Ovary (tissue), 3 donors: Measurements from ENCODE around the gene FOCAD.

ENCODE experiments used
- CTCF ChIP-seq, 3 donors: fragments of 450-650 bp in 2 of 3; fragments of 200-600 bp in 1 of 3; IDR thresholded peaks; one replicate each; pipeline versions ENCODE4 v1.5.1 to v1.8.0; 2016 to 2022; ENCODE audit warnings: antibody characterized with exemption in 3 of 3, mild to moderate bottlenecking in 1 of 3
- EP300 ChIP-seq: sonication (generic); formaldehyde crosslinking; IDR thresholded peaks from one replicate; pipeline ENCODE4 v1.6.1; 2017; ENCODE audit warnings: antibody characterized with exemption
- donor health status: DM: no; HTN: no; CAD: no.

DNA sequence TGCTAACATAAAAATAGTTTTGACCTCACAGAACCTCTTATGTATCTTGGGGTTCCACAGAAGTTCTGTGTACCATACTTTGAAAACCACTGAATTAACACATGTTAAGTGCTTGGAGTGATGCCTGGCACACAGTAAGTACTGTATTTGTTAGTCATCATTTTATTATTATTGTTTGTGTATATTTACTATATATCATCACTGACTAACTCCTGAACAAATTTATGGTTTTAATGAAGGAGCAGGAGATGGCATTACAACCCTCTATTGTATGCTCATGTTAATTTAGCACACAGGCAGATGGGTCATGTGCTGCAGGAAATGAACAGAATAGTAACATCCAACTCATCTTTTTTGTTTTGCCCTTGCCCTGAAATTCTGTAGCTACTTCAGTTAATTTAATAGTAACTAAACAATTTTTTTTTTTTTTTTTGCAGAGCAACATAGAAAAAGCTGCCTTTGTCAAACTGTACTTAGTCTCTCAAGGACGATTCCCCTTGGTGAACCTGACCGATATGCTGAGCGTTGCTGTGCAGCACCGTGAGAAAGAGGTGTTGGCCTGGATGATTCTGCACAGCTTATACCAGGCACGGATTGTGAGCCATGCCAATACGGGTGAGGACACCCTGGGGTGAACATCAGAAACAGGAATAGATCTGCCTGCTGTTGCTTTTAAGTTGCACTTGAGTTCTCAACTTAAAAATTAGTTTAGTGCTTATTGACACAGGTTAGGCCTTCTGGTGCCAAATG is 302.0 kb downstream of the FOCAD start:
- TF ChIP-seq CTCF (IDR thresholded peaks at IDR 0.05) (no peak), EP300 (no peak)
